ENCODE data around the gene MB. TPM values are rescaled to one million over a fixed set of nuclear protein-coding genes. Genes with fewer than 3 reads are reported as not detected.
A peak's percentile ranks its signal among the peaks of the same experiment; 100 is the strongest.

The MB gene
- total and polyA plus RNA-seq, 2 donors (not counting 1 experiment from before 2014, with no cell fraction given): not detected

DNA sequence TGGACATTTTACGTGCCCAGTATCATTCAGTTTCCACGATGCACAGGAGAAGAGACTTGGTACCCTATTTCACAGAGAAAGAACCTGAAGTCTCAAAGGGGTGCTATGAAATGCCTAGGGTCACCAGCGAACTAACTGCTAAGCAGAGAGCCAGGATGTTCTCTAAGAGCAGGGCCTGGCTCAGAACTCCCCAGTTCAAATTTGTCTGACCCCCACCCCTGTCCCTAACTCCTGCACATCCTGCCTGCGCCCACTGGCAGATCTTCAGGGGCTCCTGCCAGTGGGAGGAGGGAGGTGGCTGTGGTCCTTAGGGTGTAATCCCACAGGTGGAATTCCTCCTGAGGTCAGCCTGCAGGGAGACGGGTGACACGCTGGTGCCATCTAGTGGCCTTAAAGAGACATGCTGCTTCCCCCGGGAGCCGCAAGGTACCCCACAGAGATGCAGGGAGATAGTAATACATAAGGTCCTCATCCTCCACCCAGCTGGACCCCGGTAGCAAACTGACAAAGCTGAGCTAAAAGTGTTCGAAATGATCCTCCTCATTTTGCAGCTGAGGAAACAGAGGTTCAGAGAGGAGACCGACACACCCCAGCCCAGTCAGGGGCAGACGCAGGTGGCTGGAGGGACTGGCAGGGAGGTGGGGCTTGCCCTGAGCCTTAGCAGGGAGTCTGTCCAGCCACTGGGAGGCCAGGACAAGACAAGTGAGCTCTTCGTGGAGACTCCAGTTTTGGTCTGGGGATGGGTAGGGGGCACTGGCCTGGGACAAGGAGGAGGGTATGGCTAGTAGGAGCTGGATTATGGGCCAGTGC, 34.1 kb downstream of the MB start:
- H2AFZ ChIP-seq (ENCODE audit: insufficient read depth, low read depth, low read length, poor library complexity, severe bottlenecking): no peak overlapping the region
- no peak for TF ChIP-seq EZH2 (IDR thresholded peaks at IDR 0.05; ENCODE audit: borderline replicate concordance, insufficient read depth, low read depth, low read length, poor library complexity, severe bottlenecking)
- TF ChIP-seq, protein P1, sequence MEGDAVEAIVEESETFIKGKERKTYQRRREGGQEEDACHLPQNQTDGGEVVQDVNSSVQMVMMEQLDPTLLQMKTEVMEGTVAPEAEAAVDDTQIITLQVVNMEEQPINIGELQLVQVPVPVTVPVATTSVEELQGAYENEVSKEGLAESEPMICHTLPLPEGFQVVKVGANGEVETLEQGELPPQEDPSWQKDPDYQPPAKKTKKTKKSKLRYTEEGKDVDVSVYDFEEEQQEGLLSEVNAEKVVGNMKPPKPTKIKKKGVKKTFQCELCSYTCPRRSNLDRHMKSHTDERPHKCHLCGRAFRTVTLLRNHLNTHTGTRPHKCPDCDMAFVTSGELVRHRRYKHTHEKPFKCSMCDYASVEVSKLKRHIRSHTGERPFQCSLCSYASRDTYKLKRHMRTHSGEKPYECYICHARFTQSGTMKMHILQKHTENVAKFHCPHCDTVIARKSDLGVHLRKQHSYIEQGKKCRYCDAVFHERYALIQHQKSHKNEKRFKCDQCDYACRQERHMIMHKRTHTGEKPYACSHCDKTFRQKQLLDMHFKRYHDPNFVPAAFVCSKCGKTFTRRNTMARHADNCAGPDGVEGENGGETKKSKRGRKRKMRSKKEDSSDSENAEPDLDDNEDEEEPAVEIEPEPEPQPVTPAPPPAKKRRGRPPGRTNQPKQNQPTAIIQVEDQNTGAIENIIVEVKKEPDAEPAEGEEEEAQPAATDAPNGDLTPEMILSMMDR (IDR thresholded peaks at IDR 0.05): peak; percentile 95
- DNase-seq (peak; percentile 81), ATAC-seq (ENCODE audit: low read depth) (peak; percentile 77)
- H3K79me2 ChIP-seq (ENCODE audit: control insufficient read depth, insufficient read depth, low read length): no peaks in the 10 kb centered on the region
- H3K4me3 ChIP-seq (ENCODE audit: control extremely low read depth in 1 of 5, extremely low read depth in 1 of 5, insufficient read depth in 1 of 5, low read depth in 2 of 5, low read length in 4 of 5): no peak overlapping the region
- no peaks in the 10 kb centered on the region for H3K27me3 ChIP-seq (replicated peaks in 1 of 4; ENCODE audit: control extremely low read depth in 1 of 4, control insufficient read depth in 3 of 4, insufficient read depth in 4 of 4, low read length in 3 of 4)
- no peak overlapping the region for H3K27ac Mint-ChIP-seq
- H3K4me3 Mint-ChIP-seq: no peak overlapping the region
- no peaks in the 10 kb centered on the region for H3K9me3 ChIP-seq (ENCODE audit: control extremely low read depth in 1 of 3, control insufficient read depth in 2 of 3, insufficient read depth in 1 of 3, low read length in 2 of 3)
- peaks cover 0 to 7% of the 10 kb centered on the region in 2 donors for H3K4me1 ChIP-seq (ENCODE audit: control insufficient read depth in 2 of 2, insufficient read depth in 2 of 2, low read length in 2 of 2)
- no peak overlapping the region for H3K27ac ChIP-seq (ENCODE audit: low read length in 2 of 2)
- H3K9ac ChIP-seq (ENCODE audit: low read length): no peak overlapping the region
- H3K4me2 ChIP-seq (replicated peaks; ENCODE audit: low read depth, low read length, poor library complexity, severe bottlenecking): no peak overlapping the region
- no peaks in the 10 kb centered on the region for H3K9me3 Mint-ChIP-seq (ENCODE audit: insufficient read depth)
- intact Hi-C loops (cut with micrococcal nuclease): loop anchor here (1.0 to 10.0 kb wide), 4 partner anchors 40 to 542 kb away; no protein-coding TSS in a partner anchor
- H4K20me1 ChIP-seq (ENCODE audit: control insufficient read depth, insufficient read depth, low read length, poor library complexity, severe bottlenecking): no peaks in the 10 kb centered on the region
- 50% methylated on average over 6 of the region's 13 CpGs for WGBS (ENCODE audit: insufficient coverage)
- POLR2A ChIA-PET: interaction anchor here (0.7 kb wide), 1 partner anchor 189 kb away, joined by 3 read pairs; no protein-coding TSS in a partner anchor
- no peaks in the 10 kb centered on the region for H3K27me3 Mint-ChIP-seq
- CTCF ChIA-PET: interaction anchor here (0.7 to 6.3 kb wide), 18 partner anchors 9 to 542 kb away, joined by 3 to 136 read pairs (median 4); partner anchors contain the start of gene RASD2
- H3K4me1 Mint-ChIP-seq: no peaks in the 10 kb centered on the region
- H3K36me3 ChIP-seq (replicated peaks in 1 of 2; ENCODE audit: control extremely low read depth in 1 of 2, control insufficient read depth in 1 of 2, extremely low read depth in 1 of 2, insufficient read depth in 2 of 2, low read length in 1 of 2): no peaks in the 10 kb centered on the region
